ENCODE results near the gene JCAD. TPM values are rescaled to one million over a fixed set of nuclear protein-coding genes. Genes with fewer than 3 reads are reported as not detected.

The JCAD gene
- total RNA-seq, 1 experiment from 2014 or later, result 10.0 TPM

- Histone ChIP-seq H3K9me3 (peaks cover 17% of the 10 kb centered on the region), H3K27me3 (replicated peaks; ENCODE audit: control insufficient read depth, insufficient read depth, low read length) (no peaks in the 10 kb centered on the region), H3K4me3 (ENCODE audit: low read depth, low read length) (no peak overlapping the region), H3K36me3 (ENCODE audit: control insufficient read depth, insufficient read depth, low read length) (no peaks in the 10 kb centered on the region), H3K4me1 (no peaks in the 10 kb centered on the region)
- ChIA-PET CTCF (interaction anchor here (0.7 kb wide), 1 partner anchor 24 kb away, joined by 3 read pairs; no protein-coding TSS in a partner anchor), POLR2A (no interaction called here)
- H3K4me1 Mint-ChIP-seq (ENCODE audit: low read depth, unreplicated experiment), result no peaks in the 10 kb centered on the region
- no peak overlapping the region for H3K4me3 Mint-ChIP-seq (ENCODE audit: unreplicated experiment)
- no peaks in the 10 kb centered on the region for H3K27me3 Mint-ChIP-seq (ENCODE audit: insufficient read depth, unreplicated experiment)
- no TSS peak for BruUV-seq (replicated peaks)
- TF ChIP-seq, protein P1, sequence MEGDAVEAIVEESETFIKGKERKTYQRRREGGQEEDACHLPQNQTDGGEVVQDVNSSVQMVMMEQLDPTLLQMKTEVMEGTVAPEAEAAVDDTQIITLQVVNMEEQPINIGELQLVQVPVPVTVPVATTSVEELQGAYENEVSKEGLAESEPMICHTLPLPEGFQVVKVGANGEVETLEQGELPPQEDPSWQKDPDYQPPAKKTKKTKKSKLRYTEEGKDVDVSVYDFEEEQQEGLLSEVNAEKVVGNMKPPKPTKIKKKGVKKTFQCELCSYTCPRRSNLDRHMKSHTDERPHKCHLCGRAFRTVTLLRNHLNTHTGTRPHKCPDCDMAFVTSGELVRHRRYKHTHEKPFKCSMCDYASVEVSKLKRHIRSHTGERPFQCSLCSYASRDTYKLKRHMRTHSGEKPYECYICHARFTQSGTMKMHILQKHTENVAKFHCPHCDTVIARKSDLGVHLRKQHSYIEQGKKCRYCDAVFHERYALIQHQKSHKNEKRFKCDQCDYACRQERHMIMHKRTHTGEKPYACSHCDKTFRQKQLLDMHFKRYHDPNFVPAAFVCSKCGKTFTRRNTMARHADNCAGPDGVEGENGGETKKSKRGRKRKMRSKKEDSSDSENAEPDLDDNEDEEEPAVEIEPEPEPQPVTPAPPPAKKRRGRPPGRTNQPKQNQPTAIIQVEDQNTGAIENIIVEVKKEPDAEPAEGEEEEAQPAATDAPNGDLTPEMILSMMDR (IDR thresholded peaks at IDR 0.05; ENCODE audit: insufficient read depth in 1 of 2, low read depth in 1 of 2, low read length in 1 of 2, severe bottlenecking in 1 of 2, unreplicated experiment in 1 of 2), result no peak
- H3K9me3 Mint-ChIP-seq (ENCODE audit: unreplicated experiment), result peaks cover 24% of the 10 kb centered on the region
- intact Hi-C loops (cut with micrococcal nuclease; ENCODE audit: unreplicated experiment), result no loop called here
- no peak overlapping the region for H3K27ac Mint-ChIP-seq (ENCODE audit: unreplicated experiment)
- DNase-seq, result no peak
- H3K36me3 Mint-ChIP-seq (ENCODE audit: insufficient read depth, unreplicated experiment), result no peaks in the 10 kb centered on the region
These were observed 82.2 kb downstream of the JCAD start for GRCh38 chr10:29977171-29977570.

GRCh38 chr10:29976134-29976533 lies 83.3 kb downstream of the JCAD start:
- H3K27ac Mint-ChIP-seq (ENCODE audit: unreplicated experiment), result no peak overlapping the region
- Histone ChIP-seq H3K4me1 (no peaks in the 10 kb centered on the region), H3K27me3 (replicated peaks; ENCODE audit: control insufficient read depth, insufficient read depth, low read length) (no peaks in the 10 kb centered on the region), H3K36me3 (ENCODE audit: control insufficient read depth, insufficient read depth, low read length) (no peaks in the 10 kb centered on the region), H3K4me3 (ENCODE audit: low read depth, low read length) (no peak overlapping the region), H3K9me3 (peaks cover 7% of the 10 kb centered on the region)
- no peak overlapping the region for H3K4me3 Mint-ChIP-seq (ENCODE audit: unreplicated experiment)
- H3K27me3 Mint-ChIP-seq (ENCODE audit: insufficient read depth, unreplicated experiment), result no peaks in the 10 kb centered on the region
- no TSS peak for BruUV-seq (replicated peaks)
- no peaks in the 10 kb centered on the region for H3K36me3 Mint-ChIP-seq (ENCODE audit: insufficient read depth, unreplicated experiment)
- DNase-seq, result no peak
- ChIA-PET CTCF (no interaction called here), POLR2A (no interaction called here)
- H3K9me3 Mint-ChIP-seq (ENCODE audit: unreplicated experiment), result peaks cover 20% of the 10 kb centered on the region
- no peaks in the 10 kb centered on the region for H3K4me1 Mint-ChIP-seq (ENCODE audit: low read depth, unreplicated experiment)
- TF ChIP-seq, protein P1 (IDR thresholded peaks at IDR 0.05; ENCODE audit: insufficient read depth in 1 of 2, low read depth in 1 of 2, low read length in 1 of 2, severe bottlenecking in 1 of 2, unreplicated experiment in 1 of 2), result no peak
- intact Hi-C loops (cut with micrococcal nuclease; ENCODE audit: unreplicated experiment), result no loop called here

GRCh38 chr10:29974773-29975172 lies 84.6 kb downstream of the JCAD start:
- Histone ChIP-seq H3K27me3 (replicated peaks; ENCODE audit: control insufficient read depth, insufficient read depth, low read length) (no peaks in the 10 kb centered on the region), H3K9me3 (peaks cover 7% of the 10 kb centered on the region; the same call in 1 of the 2 replicates), H3K4me3 (ENCODE audit: low read depth, low read length) (no peak overlapping the region), H3K36me3 (ENCODE audit: control insufficient read depth, insufficient read depth, low read length) (no peaks in the 10 kb centered on the region), H3K4me1 (no peaks in the 10 kb centered on the region)
- POLR2A ChIA-PET, result no interaction called here
- DNase-seq, result no peak
- CTCF ChIA-PET, result no interaction called here
- intact Hi-C loops (cut with micrococcal nuclease; ENCODE audit: unreplicated experiment), result no loop called here
- TF ChIP-seq, protein P1 (IDR thresholded peaks at IDR 0.05; ENCODE audit: insufficient read depth in 1 of 2, low read depth in 1 of 2, low read length in 1 of 2, severe bottlenecking in 1 of 2, unreplicated experiment in 1 of 2), result no peak
- H3K36me3 Mint-ChIP-seq (ENCODE audit: insufficient read depth, unreplicated experiment), result no peaks in the 10 kb centered on the region
- H3K27ac Mint-ChIP-seq (ENCODE audit: unreplicated experiment), result no peak overlapping the region
- H3K4me1 Mint-ChIP-seq (ENCODE audit: low read depth, unreplicated experiment), result no peaks in the 10 kb centered on the region
- no TSS peak for BruUV-seq (replicated peaks)
- peaks cover 20% of the 10 kb centered on the region for H3K9me3 Mint-ChIP-seq (ENCODE audit: unreplicated experiment)
- no peaks in the 10 kb centered on the region for H3K27me3 Mint-ChIP-seq (ENCODE audit: insufficient read depth, unreplicated experiment)
- no peak overlapping the region for H3K4me3 Mint-ChIP-seq (ENCODE audit: unreplicated experiment)
